Dendritic cell treated with granulocyte-macrophage colony-stimulating factor and Interleukin-4, amounts not matched to agents 40 ng/mL and 50 ng/mL, for 4 days (primary cell): ENCODE measurements around the gene PORCN.
"Not testable (repeated sequence)": the region's sequence is repeated elsewhere in the genome, so short reads cannot be mapped to it uniquely, and the experiment has no call there.

Experiments
- H3K27ac Mint-ChIP-seq: one replicate; pipeline ENCODE4 v1.8.0; 2022; ENCODE audit warnings: mild to moderate bottlenecking, mixed read lengths
- H3K27me3 Mint-ChIP-seq: one replicate; pipeline ENCODE4 v1.8.0; 2022; ENCODE audit warnings: mild to moderate bottlenecking, mixed read lengths
- H3K36me3 Mint-ChIP-seq: one replicate; pipeline ENCODE4 v1.8.0; 2022; ENCODE audit warnings: low read depth, mixed read lengths
- H3K4me1 Mint-ChIP-seq: one replicate; pipeline ENCODE4 v1.8.0; 2022; ENCODE audit warnings: low read depth, mixed read lengths
- H3K4me3 Mint-ChIP-seq: one replicate; pipeline ENCODE4 v1.8.0; 2022; ENCODE audit warnings: mild to moderate bottlenecking, moderate library complexity, mixed read lengths
- H3K9me3 Mint-ChIP-seq: one replicate; pipeline ENCODE4 v1.8.0; 2022; ENCODE audit warnings: mixed read lengths
- intact Hi-C: fragments of 100-400 bp; cut with micrococcal nuclease; formaldehyde crosslinking; loops from one replicate; pipeline ENCODE4 v1.15.0; 2022

The PORCN gene

GRCh38 chrX:48555731-48556325, 47.0 kb downstream of the PORCN start:
- H3K27me3 Mint-ChIP-seq, H3K27ac Mint-ChIP-seq, H3K4me1 Mint-ChIP-seq, intact Hi-C loops, H3K9me3 Mint-ChIP-seq, H3K4me3 Mint-ChIP-seq: not testable (repeated sequence)
- peaks cover 80% of the 10 kb centered on the region for H3K36me3 Mint-ChIP-seq

- Mint-ChIP-seq H3K27me3 (no peaks in the 10 kb centered on the region), H3K27ac (no peak overlapping the region), H3K9me3 (no peaks in the 10 kb centered on the region), H3K4me1 (no peaks in the 10 kb centered on the region), H3K36me3 (peaks cover 80% of the 10 kb centered on the region), H3K4me3 (no peak overlapping the region)
- intact Hi-C loops = no loop called here
Observed at GRCh38 chrX:48558271-48558670, 49.5 kb downstream of the PORCN start.

- intact Hi-C loops = no loop called here
- no peak overlapping the region for H3K4me3 Mint-ChIP-seq
- H3K4me1 Mint-ChIP-seq = no peaks in the 10 kb centered on the region
- H3K9me3 Mint-ChIP-seq = no peaks in the 10 kb centered on the region
- H3K36me3 Mint-ChIP-seq = peaks cover 88% of the 10 kb centered on the region
- H3K27ac Mint-ChIP-seq = no peak overlapping the region
- H3K27me3 Mint-ChIP-seq = no peaks in the 10 kb centered on the region
Observed at GRCh38 chrX:48559636-48560035, 50.8 kb downstream of the PORCN start.

GRCh38 chrX:48560056-48560455, 51.3 kb downstream of the PORCN start:
- H3K4me1 Mint-ChIP-seq = no peaks in the 10 kb centered on the region
- H3K36me3 Mint-ChIP-seq = peaks cover 84% of the 10 kb centered on the region
- no peak overlapping the region for H3K27ac Mint-ChIP-seq
- H3K27me3 Mint-ChIP-seq = no peaks in the 10 kb centered on the region
- no peaks in the 10 kb centered on the region for H3K9me3 Mint-ChIP-seq
- intact Hi-C loops = no loop called here
- H3K4me3 Mint-ChIP-seq = no peak overlapping the region

GRCh38 chrX:48560681-48561080, 51.9 kb downstream of the PORCN start:
- Mint-ChIP-seq H3K9me3 (no peaks in the 10 kb centered on the region), H3K27ac (no peak overlapping the region), H3K27me3 (no peaks in the 10 kb centered on the region), H3K4me3 (no peak overlapping the region), H3K4me1 (no peaks in the 10 kb centered on the region), H3K36me3 (peaks cover 78% of the 10 kb centered on the region)
- intact Hi-C loops = no loop called here

- no peaks in the 10 kb centered on the region for H3K9me3 Mint-ChIP-seq
- H3K4me1 Mint-ChIP-seq = peaks cover 7% of the 10 kb centered on the region
- peaks cover 15% of the 10 kb centered on the region for H3K36me3 Mint-ChIP-seq
- intact Hi-C loops = loop anchor here (10.0 kb wide), 1 partner anchor 1335 kb away; the partner anchor contains the start of gene USP11
- H3K4me3 Mint-ChIP-seq = no peak overlapping the region
- H3K27me3 Mint-ChIP-seq = no peaks in the 10 kb centered on the region
- H3K27ac Mint-ChIP-seq = no peak overlapping the region
Observed at GRCh38 chrX:48569958-48570357, 61.2 kb downstream of the PORCN start.
